NB4 (cell line): Measurements from ENCODE around the gene CTAG1A.

ENCODE experiments used
- POLR2A ChIP-seq: IDR thresholded peaks from 2 replicates; pipeline ENCODE4 v1.6.1; 2011; ENCODE audit warnings: mild to moderate bottlenecking; ENCODE audit not compliant: insufficient read length; ENCODE audit errors: extremely low read depth
- TF ChIP-seq, protein P1 (sequence below): IDR thresholded peaks from one replicate; pipeline ENCODE4 v1.5.1; 2012; ENCODE audit warnings: low read depth, low read length
- TF ChIP-seq, protein P2 (sequence below): IDR thresholded peaks from 2 replicates; pipeline ENCODE4 v1.6.1; 2011; ENCODE audit warnings: low read depth, low read length

DNA sequence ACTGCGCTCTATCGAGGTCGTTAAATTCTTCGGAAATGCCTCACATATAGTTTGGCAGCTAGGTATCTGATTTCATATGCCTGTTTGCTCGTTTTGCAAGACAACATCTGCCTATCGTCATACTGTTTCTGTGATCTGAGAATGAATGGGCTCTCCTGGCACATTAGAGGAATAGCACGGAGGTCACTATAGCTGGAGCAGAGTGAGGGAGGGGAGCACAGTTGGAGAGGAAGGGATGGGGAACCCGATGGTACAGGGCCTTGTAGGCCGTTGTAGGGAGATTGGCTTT is 37.0 kb upstream of the CTAG1A start:
- TF ChIP-seq POLR2A: no peak
- TF ChIP-seq, protein P1, sequence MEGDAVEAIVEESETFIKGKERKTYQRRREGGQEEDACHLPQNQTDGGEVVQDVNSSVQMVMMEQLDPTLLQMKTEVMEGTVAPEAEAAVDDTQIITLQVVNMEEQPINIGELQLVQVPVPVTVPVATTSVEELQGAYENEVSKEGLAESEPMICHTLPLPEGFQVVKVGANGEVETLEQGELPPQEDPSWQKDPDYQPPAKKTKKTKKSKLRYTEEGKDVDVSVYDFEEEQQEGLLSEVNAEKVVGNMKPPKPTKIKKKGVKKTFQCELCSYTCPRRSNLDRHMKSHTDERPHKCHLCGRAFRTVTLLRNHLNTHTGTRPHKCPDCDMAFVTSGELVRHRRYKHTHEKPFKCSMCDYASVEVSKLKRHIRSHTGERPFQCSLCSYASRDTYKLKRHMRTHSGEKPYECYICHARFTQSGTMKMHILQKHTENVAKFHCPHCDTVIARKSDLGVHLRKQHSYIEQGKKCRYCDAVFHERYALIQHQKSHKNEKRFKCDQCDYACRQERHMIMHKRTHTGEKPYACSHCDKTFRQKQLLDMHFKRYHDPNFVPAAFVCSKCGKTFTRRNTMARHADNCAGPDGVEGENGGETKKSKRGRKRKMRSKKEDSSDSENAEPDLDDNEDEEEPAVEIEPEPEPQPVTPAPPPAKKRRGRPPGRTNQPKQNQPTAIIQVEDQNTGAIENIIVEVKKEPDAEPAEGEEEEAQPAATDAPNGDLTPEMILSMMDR: no peak
- TF ChIP-seq, protein P2, sequence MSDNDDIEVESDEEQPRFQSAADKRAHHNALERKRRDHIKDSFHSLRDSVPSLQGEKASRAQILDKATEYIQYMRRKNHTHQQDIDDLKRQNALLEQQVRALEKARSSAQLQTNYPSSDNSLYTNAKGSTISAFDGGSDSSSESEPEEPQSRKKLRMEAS: no peak
